HFF-Myc (cell line): Measurements from ENCODE around the gene KLHL34.

Experiments used
- DNase-seq: peaks from one replicate; pipeline ENCODE4 v3.0.0-alpha.2; 2011; ENCODE audit warnings: low read depth; ENCODE audit errors: extremely low read depth
- H3K4me3 ChIP-seq: replicated peaks from 2 replicates; pipeline ENCODE4 v1.5.1; 2011; ENCODE audit warnings: low read depth, mild to moderate bottlenecking, control low read depth, low read length
- CTCF ChIP-seq: IDR thresholded peaks from 2 replicates; pipeline ENCODE4 v1.5.1; 2012; ENCODE audit warnings: mild to moderate bottlenecking, low read depth, low read length, control low read depth; ENCODE audit errors: missing control alignments

The KLHL34 gene

DNA sequence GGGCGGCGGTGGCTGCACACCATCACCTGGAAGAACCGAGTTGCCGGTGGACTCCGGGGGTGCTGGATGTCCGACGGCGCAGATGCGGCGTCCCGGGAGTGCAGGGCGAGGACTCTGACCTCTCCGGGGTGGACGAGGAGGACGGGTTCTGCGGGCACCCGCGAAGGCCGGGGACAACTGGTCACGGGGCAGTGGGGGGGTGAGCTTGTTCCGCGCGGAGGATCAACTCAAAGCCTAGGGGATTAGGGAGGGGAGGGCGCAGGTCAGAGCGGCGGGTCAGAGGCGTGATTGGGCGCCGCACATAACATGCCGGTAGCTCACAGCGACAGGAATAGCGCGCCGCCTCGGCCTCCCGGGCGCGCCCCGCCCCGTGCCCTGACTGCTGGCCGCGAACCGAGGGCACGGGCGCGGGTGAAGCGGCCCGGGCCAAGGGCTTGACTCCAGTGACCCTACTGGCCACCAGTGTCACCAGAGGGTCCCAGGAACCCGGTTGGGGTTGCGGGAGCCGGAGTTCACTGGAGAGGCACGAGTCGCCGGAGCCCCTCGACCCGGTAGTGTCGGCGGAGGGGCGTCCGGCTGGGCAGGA is at the start of gene KLHL34:
Gene KLHL34, minus strand, starts transcription at position 179 of the 586 bp plus-strand sequence. CDS start 542 bp downstream, outside the sequence.
- no peak for TF ChIP-seq CTCF
- no peak for DNase-seq
- no peak within 1 kb of the TSS for H3K4me3 ChIP-seq

DNA sequence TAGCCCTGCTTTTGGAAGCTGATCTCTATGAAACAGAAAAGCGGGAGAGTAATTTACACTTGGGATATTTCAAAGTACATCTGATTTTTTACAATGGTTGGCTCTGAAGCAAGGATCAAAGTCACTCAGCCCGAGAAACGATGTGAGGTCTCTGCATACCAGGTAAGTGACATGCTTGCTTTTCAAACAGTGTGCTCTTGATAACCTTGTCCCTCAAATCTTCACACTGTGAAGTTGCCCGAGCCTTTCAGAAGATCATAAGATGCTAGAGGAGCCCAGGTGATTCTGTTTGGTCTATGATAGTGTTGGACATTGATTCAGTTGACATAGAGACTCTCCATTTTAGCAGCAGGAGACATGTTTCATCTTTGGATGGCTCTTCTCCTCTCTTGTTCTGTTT is 47.1 kb upstream of the KLHL34 start:
- no peak for TF ChIP-seq CTCF
- H3K4me3 ChIP-seq: no peak overlapping the region
- no peak for DNase-seq

DNA sequence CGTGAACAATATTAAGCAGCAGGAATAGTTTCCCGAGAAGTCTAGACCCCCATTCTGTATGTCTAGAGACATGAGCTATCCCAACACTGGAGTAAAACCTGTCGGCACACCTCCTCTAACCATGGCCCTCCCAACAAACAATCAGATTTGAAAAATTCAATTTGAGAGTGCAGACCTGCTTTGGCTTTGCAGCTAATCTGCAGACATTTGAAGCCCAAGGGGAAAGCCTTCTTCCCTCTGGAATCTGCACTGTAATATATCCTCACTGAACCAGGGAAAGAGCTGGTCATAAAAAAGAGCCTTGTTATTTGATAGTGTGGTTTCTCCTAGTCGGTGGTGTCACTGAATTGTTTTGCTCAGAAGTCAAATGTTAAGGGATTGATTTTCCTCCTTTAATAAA is 44.6 kb upstream of the KLHL34 start:
- no peak overlapping the region for H3K4me3 ChIP-seq
- no peak for TF ChIP-seq CTCF
- no peak for DNase-seq

DNA sequence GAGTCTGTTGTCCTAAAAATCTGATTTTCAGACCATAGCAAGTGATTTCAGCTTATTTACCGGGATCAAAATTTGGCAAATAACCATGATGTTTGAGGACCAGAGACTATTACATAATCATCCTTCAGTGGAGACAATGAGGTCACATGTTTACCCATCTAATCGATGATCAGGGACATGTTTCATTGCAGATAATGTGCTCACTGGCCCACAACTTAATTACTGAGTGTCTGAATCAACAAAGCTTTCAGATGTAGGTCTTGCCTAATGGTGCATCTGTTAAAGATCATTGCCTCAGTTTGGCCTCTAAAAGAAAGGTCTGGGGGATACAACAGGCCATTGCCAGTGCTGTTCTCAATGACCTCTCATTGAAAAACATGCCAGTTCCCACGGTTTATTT is 42.8 kb upstream of the KLHL34 start:
- no peak overlapping the region for H3K4me3 ChIP-seq
- no peak for DNase-seq
- no peak for TF ChIP-seq CTCF

DNA sequence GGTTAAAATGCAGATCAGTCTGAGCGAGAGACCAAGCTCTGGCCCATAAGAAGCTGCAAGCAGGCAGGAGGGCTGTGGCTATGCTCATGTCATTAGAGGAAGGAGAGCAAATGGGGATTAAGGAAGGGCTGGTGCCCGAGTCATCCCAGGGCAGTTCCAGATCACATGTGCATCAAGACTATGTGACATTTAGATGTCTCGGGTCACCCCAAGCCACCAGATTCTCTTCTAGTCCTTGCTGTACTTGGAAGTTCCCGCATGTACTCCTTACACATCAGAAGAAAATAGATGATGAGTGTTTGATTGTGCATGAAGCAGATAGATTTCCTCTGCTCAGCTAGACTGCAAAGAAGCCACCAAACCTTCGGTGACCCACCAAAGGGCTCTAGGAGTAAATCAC is 42.1 kb upstream of the KLHL34 start:
- DNase-seq: no peak
- TF ChIP-seq CTCF: no peak
- H3K4me3 ChIP-seq: no peak overlapping the region

- H3K4me3 ChIP-seq: no peak overlapping the region
- no peak for DNase-seq
- TF ChIP-seq CTCF: no peak
Observed at GRCh38 chrX:21699136-21699535, 41.0 kb upstream of the KLHL34 start.

- TF ChIP-seq CTCF: no peak
- DNase-seq: no peak
- H3K4me3 ChIP-seq: no peak overlapping the region
Observed at GRCh38 chrX:21698272-21698671, 40.1 kb upstream of the KLHL34 start.
